Fibroblast of lung (primary cell): ENCODE data around the gene SLC5A5. TPM values are rescaled to one million over a fixed set of nuclear protein-coding genes. Genes with fewer than 3 reads are reported as not detected.
A peak's percentile ranks its signal among the peaks of the same experiment; 100 is the strongest.

Source experiments
- DNase-seq, 2 donors: peaks; one replicate each; pipeline versions ENCODE4 v3.0.0 to v3.0.0-alpha.2; 2010; ENCODE audit warnings: low read depth in 2 of 2
- H2AFZ ChIP-seq: 2 replicates; pipeline ENCODE4 v1.5.1; 2012; ENCODE audit warnings: low read length, control low read depth, inconsistent platforms
- H3K27ac ChIP-seq: 2 replicates; pipeline ENCODE4 v1.5.1; 2011; ENCODE audit warnings: low read length, control low read depth; ENCODE audit not compliant: insufficient read depth
- H3K27me3 ChIP-seq: 2 replicates; pipeline ENCODE4 v1.5.1; 2011; ENCODE audit warnings: mild to moderate bottlenecking, low read length; ENCODE audit not compliant: control insufficient read depth, insufficient read depth
- H3K36me3 ChIP-seq: 2 replicates; pipeline ENCODE4 v1.5.1; 2011; ENCODE audit warnings: low read length; ENCODE audit not compliant: control insufficient read depth, insufficient read depth
- H3K4me1 ChIP-seq: 2 replicates; pipeline ENCODE4 v1.5.1; 2011; ENCODE audit warnings: low read length; ENCODE audit not compliant: control insufficient read depth, insufficient read depth; ENCODE audit errors: extremely low read depth
- H3K4me2 ChIP-seq: 2 replicates; pipeline ENCODE4 v1.5.1; 2011; ENCODE audit warnings: low read length, control low read depth; ENCODE audit not compliant: insufficient read depth; ENCODE audit errors: extremely low read depth
- H3K4me3 ChIP-seq, 4 experiments: fragments of 200-600 bp in 1 of 4; sonication (generic) in 1 of 4; replicated peaks in 1 of 4; 2 replicates each; pipeline ENCODE4 v1.5.1; 2011 to 2016; ENCODE audit warnings: low read length in 4 of 4, low read depth in 3 of 4, mild to moderate bottlenecking in 3 of 4, control low read depth in 2 of 4, inconsistent platforms in 1 of 4, mixed read lengths in 1 of 4; ENCODE audit not compliant: insufficient read depth in 1 of 4; ENCODE audit errors: control extremely low read depth in 1 of 4
- H3K79me2 ChIP-seq: 2 replicates; pipeline ENCODE4 v1.5.1; 2012; ENCODE audit warnings: mild to moderate bottlenecking, low read length, inconsistent platforms; ENCODE audit not compliant: control insufficient read depth, insufficient read depth
- H3K9ac ChIP-seq: 2 replicates; pipeline ENCODE4 v1.5.1; 2011; ENCODE audit warnings: mild to moderate bottlenecking, low read length, control low read depth; ENCODE audit not compliant: insufficient read depth
- H3K9me3 ChIP-seq: 2 replicates; pipeline ENCODE4 v1.5.1; 2012; ENCODE audit warnings: low read depth, low read length; ENCODE audit not compliant: control insufficient read depth, insufficient read depth
- H4K20me1 ChIP-seq: 2 replicates; pipeline ENCODE4 v1.5.1; 2011; ENCODE audit warnings: low read length; ENCODE audit not compliant: control insufficient read depth, insufficient read depth; ENCODE audit errors: extremely low read depth
- EZH2 ChIP-seq: IDR thresholded peaks from 2 replicates; pipeline ENCODE4 v1.5.1; 2012; ENCODE audit warnings: low read length, control low read depth, mild to moderate bottlenecking; ENCODE audit errors: missing control alignments
- polyA plus RNA-seq, 2 donors: library from polyadenylated mRNA; depleted of rRNA in 1 of 2; stranded (reverse) in 1 of 2; unstranded in 1 of 2; fragments of >200 nt; gene quantifications; 2 replicates each; pipeline ENCODE4 v1.2.1, GENCODE V29; 2011 to 2012; ENCODE audit warnings: missing spikeins in 1 of 2
- total RNA-seq: library from RNA; depleted of rRNA; stranded (reverse); fragments of >200 nt; gene quantifications from 2 replicates; pipeline ENCODE4 v1.2.1, GENCODE V29; 2014
- TF ChIP-seq, protein P1 (sequence below), 2 donors: IDR thresholded peaks in 1 of 2; conservative IDR thresholded peaks in 1 of 2; 1 replicate in 1 of 2; 2 replicates in 1 of 2; pipeline ENCODE4 v1.5.1; 2011 to 2012; ENCODE audit warnings: low read length in 2 of 2, control low read depth in 1 of 2, inconsistent platforms in 1 of 2, low read depth in 1 of 2, mild to moderate bottlenecking in 1 of 2

SLC5A5 gene
- total and polyA plus RNA-seq, 2 donors (not counting 1 experiment from before 2014, with no cell fraction given), result not detected

- Histone ChIP-seq H3K36me3 (no peaks in the 10 kb centered on the region), H3K9me3 (no peaks in the 10 kb centered on the region), H3K4me1 (no peaks in the 10 kb centered on the region), H4K20me1 (no peaks in the 10 kb centered on the region), H3K27me3 (peaks cover 44% of the 10 kb centered on the region), H3K4me3 (no peak overlapping the region), H2AFZ (no peak overlapping the region), H3K4me2 (no peak overlapping the region), H3K9ac (no peak overlapping the region), H3K79me2 (no peaks in the 10 kb centered on the region), H3K27ac (no peak overlapping the region)
- TF ChIP-seq, protein P1, sequence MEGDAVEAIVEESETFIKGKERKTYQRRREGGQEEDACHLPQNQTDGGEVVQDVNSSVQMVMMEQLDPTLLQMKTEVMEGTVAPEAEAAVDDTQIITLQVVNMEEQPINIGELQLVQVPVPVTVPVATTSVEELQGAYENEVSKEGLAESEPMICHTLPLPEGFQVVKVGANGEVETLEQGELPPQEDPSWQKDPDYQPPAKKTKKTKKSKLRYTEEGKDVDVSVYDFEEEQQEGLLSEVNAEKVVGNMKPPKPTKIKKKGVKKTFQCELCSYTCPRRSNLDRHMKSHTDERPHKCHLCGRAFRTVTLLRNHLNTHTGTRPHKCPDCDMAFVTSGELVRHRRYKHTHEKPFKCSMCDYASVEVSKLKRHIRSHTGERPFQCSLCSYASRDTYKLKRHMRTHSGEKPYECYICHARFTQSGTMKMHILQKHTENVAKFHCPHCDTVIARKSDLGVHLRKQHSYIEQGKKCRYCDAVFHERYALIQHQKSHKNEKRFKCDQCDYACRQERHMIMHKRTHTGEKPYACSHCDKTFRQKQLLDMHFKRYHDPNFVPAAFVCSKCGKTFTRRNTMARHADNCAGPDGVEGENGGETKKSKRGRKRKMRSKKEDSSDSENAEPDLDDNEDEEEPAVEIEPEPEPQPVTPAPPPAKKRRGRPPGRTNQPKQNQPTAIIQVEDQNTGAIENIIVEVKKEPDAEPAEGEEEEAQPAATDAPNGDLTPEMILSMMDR (conservative IDR thresholded peaks at IDR 0.05 in 1 of 2, IDR thresholded peaks at IDR 0.05 in 1 of 2; ENCODE audit: low read depth in 1 of 2, low read length in 2 of 2), result no peak
- TF ChIP-seq EZH2, result peak; percentile 95
- DNase-seq, result no peak
Measured at GRCh38 chr19:17872251-17873001, 681 bp downstream of the SLC5A5 start.

GRCh38 chr19:17873786-17874757 is 2.3 kb downstream of the SLC5A5 start:
- H3K27me3 ChIP-seq, result peaks cover 40% of the 10 kb centered on the region

More at GRCh38 chr19:17873786-17874757, 2.3 kb downstream of the SLC5A5 start:
- Histone ChIP-seq H3K4me2 (no peak overlapping the region), H3K4me1 (no peaks in the 10 kb centered on the region), H3K27ac (no peak overlapping the region), H3K4me3 (no peak overlapping the region), H2AFZ (no peak overlapping the region), H3K9me3 (no peaks in the 10 kb centered on the region), H3K9ac (no peak overlapping the region), H4K20me1 (no peaks in the 10 kb centered on the region), H3K79me2 (no peaks in the 10 kb centered on the region), H3K36me3 (no peaks in the 10 kb centered on the region)
- DNase-seq, result no peak
- no peak for TF ChIP-seq EZH2
- TF ChIP-seq, protein P1 (conservative IDR thresholded peaks at IDR 0.05 in 1 of 2, IDR thresholded peaks at IDR 0.05 in 1 of 2; ENCODE audit: low read depth in 1 of 2, low read length in 2 of 2), result no peak
